SK-N-SH (cell line): Measurements from ENCODE around the gene FCSK. TPM values are rescaled to one million over a fixed set of nuclear protein-coding genes. Genes with fewer than 3 reads are reported as not detected.

Source experiments
- CTCF ChIA-PET: fragments of 300-600, 350-600 bp; formaldehyde crosslinking; extraction: SDS; loops from one replicate; lab custom pipeline; 2021; lab: Yijun Ruan, JAX
- POLR2A ChIA-PET: fragments of 350-600 bp; sonication (Branson Sonifier 250); formaldehyde crosslinking; extraction: SDS; loops from one replicate; lab custom pipeline; 2020; ENCODE audit warnings: antibody characterized with exemption, inconsistent platforms; lab: Yijun Ruan, JAX
- DNase-seq: peaks from one replicate; pipeline ENCODE4 v3.0.0; 2012
- H2AFZ ChIP-seq: fragments of 200-600 bp; sonication (generic); 2 replicates; pipeline ENCODE4 v1.8.1; 2016; ENCODE audit warnings: antibody characterized with exemption, mild to moderate bottlenecking, low read depth
- H3F3A ChIP-seq: fragments of 200-600 bp; sonication (generic); replicated peaks from 2 replicates; pipeline ENCODE3; 2016; ENCODE audit warnings: antibody characterized with exemption, mild to moderate bottlenecking; ENCODE audit not compliant: insufficient read depth
- H3K27ac ChIP-seq, 2 experiments: fragments of 200-500 bp in 1 of 2; fragments of 200-600 bp in 1 of 2; sonication (Bioruptor generic) in 1 of 2; sonication (generic), shearing (Covaris generic) in 1 of 2; 2 replicates each; pipeline versions ENCODE4 v1.5.1 to v1.6.1; 2014 to 2016; ENCODE audit warnings: low read depth in 2 of 2, inconsistent platforms in 1 of 2, low read length in 1 of 2, mild to moderate bottlenecking in 1 of 2, mixed read lengths in 1 of 2
- H3K27me3 ChIP-seq: fragments of 200-600 bp; sonication (generic), shearing (Covaris generic); 2 replicates; pipeline ENCODE4 v1.6.1; 2016; ENCODE audit warnings: mixed run types; ENCODE audit not compliant: insufficient read depth
- H3K36me3 ChIP-seq, 2 experiments: fragments of 200-500 bp in 1 of 2; fragments of 200-600 bp in 1 of 2; sonication (Bioruptor generic) in 1 of 2; sonication (generic) in 1 of 2; replicated peaks in 1 of 2; 2 replicates each; pipeline versions ENCODE3 to v1.5.1; 2014 to 2016; ENCODE audit warnings: low read length in 1 of 2, mild to moderate bottlenecking in 1 of 2; ENCODE audit not compliant: insufficient read depth in 2 of 2, control insufficient read depth in 1 of 2
- H3K4me1 ChIP-seq, 2 experiments: fragments of 200-500 bp in 1 of 2; fragments of 200-600 bp in 1 of 2; sonication (Bioruptor generic) in 1 of 2; sonication (generic), shearing (Covaris generic) in 1 of 2; 2 replicates each; pipeline versions ENCODE4 v1.5.1 to v1.6.1; 2014 to 2016; ENCODE audit warnings: low read depth in 1 of 2, low read length in 1 of 2, mixed run types in 1 of 2; ENCODE audit not compliant: insufficient read depth in 2 of 2, control insufficient read depth in 1 of 2
- H3K4me2 ChIP-seq: fragments of 200-600 bp; sonication (generic), shearing (Covaris generic); 2 replicates; pipeline ENCODE4 v1.6.1; 2017; ENCODE audit warnings: mixed run types
- H3K4me3 ChIP-seq, 2 experiments: fragments of 200-500 bp in 1 of 2; fragments of 200-600 bp in 1 of 2; sonication (Bioruptor generic) in 1 of 2; sonication (generic), shearing (Covaris generic) in 1 of 2; 2 replicates each; pipeline versions ENCODE4 v1.5.1 to v1.8.1; 2014 to 2016; ENCODE audit warnings: low read depth in 2 of 2, inconsistent platforms in 1 of 2, low read length in 1 of 2, mild to moderate bottlenecking in 1 of 2, mixed read lengths in 1 of 2, moderate library complexity in 1 of 2
- H3K79me2 ChIP-seq: fragments of 200-600 bp; sonication (generic); 2 replicates; pipeline ENCODE4 v1.8.1; 2017; ENCODE audit warnings: mild to moderate bottlenecking; ENCODE audit not compliant: insufficient read depth
- H3K9ac ChIP-seq: fragments of 200-600 bp; sonication (generic); 2 replicates; pipeline ENCODE4 v1.6.1; 2017; ENCODE audit warnings: mixed run types
- H3K9me2 ChIP-seq: fragments of 200-600 bp; sonication (generic); 2 replicates; pipeline ENCODE4 v1.6.1; 2017; ENCODE audit warnings: mixed run types
- H3K9me3 ChIP-seq: fragments of 200-600 bp; sonication (generic); 2 replicates; pipeline ENCODE4 v1.6.1; 2017; ENCODE audit warnings: mixed run types, mild to moderate bottlenecking, moderate library complexity
- H4K20me1 ChIP-seq: fragments of 200-600 bp; sonication (generic); 2 replicates; pipeline ENCODE4 v1.6.1; 2017; ENCODE audit warnings: mild to moderate bottlenecking, mixed run types; ENCODE audit not compliant: insufficient read depth
- CTCF ChIP-seq: fragments of 200-600 bp; sonication (generic); IDR thresholded peaks from 2 replicates; pipeline ENCODE4 v1.6.1; 2017; ENCODE audit warnings: antibody characterized with exemption, mild to moderate bottlenecking, moderate library complexity
- ELF1 ChIP-seq: IDR thresholded peaks from 2 replicates; pipeline ENCODE4 v1.4.0; 2012
- EP300 ChIP-seq, 2 experiments: IDR thresholded peaks; 2 replicates each; pipeline versions ENCODE4 v1.4.0 to v1.6.1; 2012; ENCODE audit warnings: borderline replicate concordance in 1 of 2, low read depth in 1 of 2, low read length in 1 of 2
- EZH2phosphoT487 ChIP-seq: fragments of 200-600 bp; sonication (generic); IDR thresholded peaks from 2 replicates; pipeline ENCODE4 v1.6.1; 2017; ENCODE audit warnings: low read depth, mixed run types, mild to moderate bottlenecking, antibody characterized with exemption, moderate library complexity, borderline replicate concordance
- FOXJ3 ChIP-seq: sonication (generic); formaldehyde crosslinking; IDR thresholded peaks from 2 replicates; pipeline ENCODE4 v1.5.1; 2020; ENCODE audit warnings: mild to moderate bottlenecking, missing genetic modification reagents
- GATA2 ChIP-seq: sonication (generic); formaldehyde crosslinking; IDR thresholded peaks from 2 replicates; pipeline ENCODE4 v1.5.0; 2020; ENCODE audit warnings: mild to moderate bottlenecking, missing genetic modification reagents
- IRF3 ChIP-seq: fragments of 150-350 bp; IDR thresholded peaks from 2 replicates; pipeline ENCODE4 v1.6.1; 2016; ENCODE audit warnings: mild to moderate bottlenecking, low read depth, low read length
- MAX ChIP-seq: IDR thresholded peaks from 2 replicates; pipeline ENCODE4 v1.4.0; 2012; ENCODE audit warnings: low read depth
- MEF2A ChIP-seq: IDR thresholded peaks from 2 replicates; pipeline ENCODE4 v1.4.0; 2012; ENCODE audit warnings: low read depth, borderline replicate concordance
- MXI1 ChIP-seq: IDR thresholded peaks from 2 replicates; pipeline ENCODE4 v1.6.1; 2012; ENCODE audit warnings: mild to moderate bottlenecking, low read depth, low read length, improper control_type of control experiment
- RFX5 ChIP-seq: IDR thresholded peaks from 2 replicates; pipeline ENCODE4 v1.6.1; 2012; ENCODE audit warnings: mild to moderate bottlenecking, improper control_type of control experiment, low read length
- SIN3A ChIP-seq: IDR thresholded peaks from 2 replicates; pipeline ENCODE4 v1.6.1; 2012; ENCODE audit warnings: low read depth, mild to moderate bottlenecking, low read length, moderate library complexity, borderline replicate concordance
- SMC3 ChIP-seq: IDR thresholded peaks from 2 replicates; pipeline ENCODE4 v1.6.1; 2012; ENCODE audit warnings: low read depth, low read length, improper control_type of control experiment
- USF1 ChIP-seq: IDR thresholded peaks from 2 replicates; pipeline ENCODE4 v1.4.0; 2012; ENCODE audit warnings: low read depth, borderline replicate concordance
- YY1 ChIP-seq: IDR thresholded peaks from 2 replicates; pipeline ENCODE4 v1.4.0; 2012; ENCODE audit warnings: low read depth, mild to moderate bottlenecking
- WGBS: methylation state at CpG from one replicate; pipeline ENCODE4 v1.1.6; 2017; ENCODE audit warnings: low lambda C conversion rate; 5-methylcytosine and 5-hydroxymethylcytosine counted together
- polyA plus RNA-seq, 3 experiments: library from polyadenylated mRNA; depleted of rRNA; stranded (reverse); fragments of >200 nt; gene quantifications; 2 replicates each; pipeline ENCODE4 v1.2.3, GENCODE V29; 2012

Gene FCSK
- polyA plus RNA-seq, 1 of the 3 experiments (the other 2 are of a cell fraction): 9.7 TPM

GRCh38 chr16:70482624-70483023, 28.2 kb downstream of the FCSK start:
- POLR2A ChIA-PET: no interaction called here
- Histone ChIP-seq H3K4me2 (peak overlapping the region; percentile 17; the same call in 1 of the 2 replicates), H3K27me3 (no peaks in the 10 kb centered on the region), H3K9me2 (no peaks in the 10 kb centered on the region), H3K9me3 (no peaks in the 10 kb centered on the region), H3K36me3 (peaks cover 9 to 54% of the 10 kb centered on the region in 2 experiments), H3K27ac (peak overlapping the region in 1 of 2 experiments; percentile 76; a peak in 2 of 4 replicates), H3K4me1 (peaks cover 0 to 5% of the 10 kb centered on the region in 2 experiments; a peak in 1 of 4 replicates), H2AFZ (no peak overlapping the region), H4K20me1 (no peaks in the 10 kb centered on the region), H3K9ac (no peak overlapping the region), H3F3A (peaks cover 19% of the 10 kb centered on the region), H3K79me2 (no peaks in the 10 kb centered on the region), H3K4me3 (no peak overlapping the region)
- DNase-seq: no peak
- 64% methylated on average over 5 of the region's 5 CpGs for WGBS
- CTCF ChIA-PET: interaction anchor here (1.0 kb wide), 1 partner anchor 12 kb away, joined by 4 read pairs; no protein-coding TSS in a partner anchor
- no peak for TF ChIP-seq YY1
- no peak for TF ChIP-seq GATA2 (CRISPR knock-in tag)
- no peak for TF ChIP-seq SIN3A
- no peak for TF ChIP-seq EZH2phosphoT487
- no peak for TF ChIP-seq ELF1
- TF ChIP-seq RFX5: no peak
- no peak for TF ChIP-seq MXI1
- TF ChIP-seq FOXJ3 (CRISPR knock-in tag): no peak
- no peak for TF ChIP-seq CTCF
- TF ChIP-seq MEF2A: no peak
- TF ChIP-seq MAX: no peak; the same call in 1 of the 2 replicates
- no peak for TF ChIP-seq EP300 (IDR thresholded peaks at IDR 0.05; ENCODE audit: borderline replicate concordance in 1 of 2, low read depth in 1 of 2, low read length in 1 of 2)
- no peak for TF ChIP-seq IRF3
- TF ChIP-seq SMC3: no peak
- TF ChIP-seq USF1: no peak
